ENCODE measurements around the gene ZMIZ1. TPM values are rescaled to one million over a fixed set of nuclear protein-coding genes. Genes with fewer than 3 reads are reported as not detected.

ZMIZ1 gene, protein sequence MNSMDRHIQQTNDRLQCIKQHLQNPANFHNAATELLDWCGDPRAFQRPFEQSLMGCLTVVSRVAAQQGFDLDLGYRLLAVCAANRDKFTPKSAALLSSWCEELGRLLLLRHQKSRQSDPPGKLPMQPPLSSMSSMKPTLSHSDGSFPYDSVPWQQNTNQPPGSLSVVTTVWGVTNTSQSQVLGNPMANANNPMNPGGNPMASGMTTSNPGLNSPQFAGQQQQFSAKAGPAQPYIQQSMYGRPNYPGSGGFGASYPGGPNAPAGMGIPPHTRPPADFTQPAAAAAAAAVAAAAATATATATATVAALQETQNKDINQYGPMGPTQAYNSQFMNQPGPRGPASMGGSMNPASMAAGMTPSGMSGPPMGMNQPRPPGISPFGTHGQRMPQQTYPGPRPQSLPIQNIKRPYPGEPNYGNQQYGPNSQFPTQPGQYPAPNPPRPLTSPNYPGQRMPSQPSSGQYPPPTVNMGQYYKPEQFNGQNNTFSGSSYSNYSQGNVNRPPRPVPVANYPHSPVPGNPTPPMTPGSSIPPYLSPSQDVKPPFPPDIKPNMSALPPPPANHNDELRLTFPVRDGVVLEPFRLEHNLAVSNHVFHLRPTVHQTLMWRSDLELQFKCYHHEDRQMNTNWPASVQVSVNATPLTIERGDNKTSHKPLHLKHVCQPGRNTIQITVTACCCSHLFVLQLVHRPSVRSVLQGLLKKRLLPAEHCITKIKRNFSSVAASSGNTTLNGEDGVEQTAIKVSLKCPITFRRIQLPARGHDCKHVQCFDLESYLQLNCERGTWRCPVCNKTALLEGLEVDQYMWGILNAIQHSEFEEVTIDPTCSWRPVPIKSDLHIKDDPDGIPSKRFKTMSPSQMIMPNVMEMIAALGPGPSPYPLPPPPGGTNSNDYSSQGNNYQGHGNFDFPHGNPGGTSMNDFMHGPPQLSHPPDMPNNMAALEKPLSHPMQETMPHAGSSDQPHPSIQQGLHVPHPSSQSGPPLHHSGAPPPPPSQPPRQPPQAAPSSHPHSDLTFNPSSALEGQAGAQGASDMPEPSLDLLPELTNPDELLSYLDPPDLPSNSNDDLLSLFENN
- 23.7 TPM for polyA plus RNA-seq (2013, experiment 1 of 2)
- polyA plus RNA-seq (2013, experiment 2 of 2) = 23.1 TPM

DNA sequence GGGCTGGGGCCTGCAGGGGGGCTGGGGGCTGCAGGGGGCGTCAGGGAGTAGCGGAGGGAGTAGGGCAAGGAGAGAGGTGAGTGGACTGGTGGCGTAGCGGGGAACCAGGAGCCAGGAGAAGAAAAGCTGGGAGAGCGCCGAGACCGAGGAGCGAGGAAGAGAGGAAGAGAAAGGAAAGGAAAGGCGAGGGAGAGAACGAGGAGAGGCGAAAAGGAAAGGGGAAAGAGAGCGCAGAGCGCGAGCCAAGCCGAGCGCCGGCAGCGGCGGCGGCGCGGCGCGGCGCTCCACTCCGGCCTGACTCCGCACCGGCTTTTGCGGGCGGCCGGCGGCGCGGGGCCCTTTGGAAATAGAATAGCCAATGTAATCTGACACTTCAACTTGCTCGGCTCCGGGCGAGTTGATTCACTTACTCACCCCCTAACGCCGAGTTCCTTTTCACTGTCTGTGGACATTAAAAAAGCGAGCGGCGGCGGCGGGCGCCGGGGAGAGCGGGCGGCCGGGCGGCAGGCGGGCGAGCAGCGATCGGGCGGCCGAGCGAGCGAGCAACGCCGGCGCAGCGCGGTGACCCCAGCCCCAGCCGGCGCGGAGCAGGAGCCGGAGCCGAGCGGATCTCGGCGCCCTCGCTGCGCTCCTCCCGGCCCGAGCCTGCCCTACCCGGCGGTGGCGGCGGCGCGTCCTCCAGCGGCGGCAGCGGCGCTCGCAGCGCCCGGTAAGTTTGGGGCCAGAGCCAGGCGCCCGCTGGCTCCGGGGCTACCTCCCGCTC lies at the start of gene ZMIZ1:
TSS of gene ZMIZ1 (plus strand) at position 405 of the 763 bp plus-strand sequence. CDS start 132,667 bp downstream, outside the sequence.
- peak within 1 kb of the TSS; percentile 81 for H2BK5ac ChIP-seq (ENCODE audit: low read length)
- DNase-seq = peak; percentile 95
- WGBS (ENCODE audit: extremely low coverage, insufficient coverage, low lambda C conversion rate) = no CpG with 5 or more reads among the region's 92 CpGs
- H3K4me2 ChIP-seq (ENCODE audit: low read length) = peak within 1 kb of the TSS; percentile 100
- H3K9ac ChIP-seq (ENCODE audit: low read length) = peak within 1 kb of the TSS; percentile 98
- H3K23ac ChIP-seq (ENCODE audit: low read length) = peak within 1 kb of the TSS; percentile 97
- H2BK120ac ChIP-seq (ENCODE audit: low read depth, low read length) = peak within 1 kb of the TSS; percentile 31
- H4K5ac ChIP-seq (ENCODE audit: low read length) = no peak within 1 kb of the TSS
- peaks cover 19% of the 10 kb centered on the region for H3K4me1 ChIP-seq (ENCODE audit: control insufficient read depth, low read depth, low read length)
- H3K79me1 ChIP-seq (ENCODE audit: low read length) = peaks cover 13% of the 10 kb centered on the region
- no peak within 1 kb of the TSS for H4K8ac ChIP-seq (ENCODE audit: low read depth, low read length)
- H2BK15ac ChIP-seq (replicated peaks; ENCODE audit: low read depth) = no peak within 1 kb of the TSS
- H3K27me3 ChIP-seq (ENCODE audit: insufficient read depth, low read length, poor library complexity) = no peaks in the 10 kb centered on the region
- H3K36me3 ChIP-seq (ENCODE audit: control insufficient read depth, insufficient read depth, low read length) = no peaks in the 10 kb centered on the region
- H3K27ac ChIP-seq (ENCODE audit: low read depth, low read length) = peak within 1 kb of the TSS; percentile 98
- H3K56ac ChIP-seq (ENCODE audit: low read length) = peak within 1 kb of the TSS; percentile 99
- peak within 1 kb of the TSS; percentile 65 for H3K4ac ChIP-seq (ENCODE audit: low read depth, low read length)
- peak within 1 kb of the TSS; percentile 43 for H2AK5ac ChIP-seq (ENCODE audit: low read length)
- H3K4me3 ChIP-seq (ENCODE audit: low read length) = peak within 1 kb of the TSS; percentile 94
- H3K18ac ChIP-seq (ENCODE audit: low read length) = peak within 1 kb of the TSS; percentile 95
- peaks cover 45% of the 10 kb centered on the region for H3K79me2 ChIP-seq (ENCODE audit: control insufficient read depth, insufficient read depth, low read length)

DNA sequence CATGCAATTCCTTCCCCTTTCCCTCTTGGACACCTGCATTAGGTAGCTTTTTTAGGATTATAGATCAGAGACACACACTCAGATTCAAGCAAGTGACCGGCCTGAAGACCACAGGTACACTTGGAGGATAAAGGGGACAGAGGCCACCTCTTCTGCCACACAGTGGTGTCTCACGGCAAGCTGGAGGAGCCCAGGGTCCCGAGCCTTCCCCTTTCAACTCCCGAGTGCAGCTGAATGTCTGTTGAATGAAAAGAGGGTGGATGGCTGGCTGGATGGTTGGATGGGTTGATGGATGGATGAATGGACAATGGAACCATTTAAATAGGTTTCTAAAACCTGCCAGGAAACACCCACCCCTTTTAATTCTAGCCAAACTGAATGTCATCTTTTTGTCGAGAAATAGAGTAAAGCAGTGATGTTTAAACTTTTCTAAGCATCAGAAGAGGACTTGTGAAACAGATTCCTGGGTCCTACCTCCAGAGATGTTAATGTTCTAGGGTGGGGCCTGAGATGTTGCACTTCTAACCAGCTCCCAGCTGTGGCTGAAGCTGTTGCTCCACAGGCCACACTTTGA lies 49.2 kb upstream of the ZMIZ1 start:
- Histone ChIP-seq H3K27me3 (ENCODE audit: insufficient read depth, low read length, poor library complexity) (no peaks in the 10 kb centered on the region), H3K18ac (ENCODE audit: low read length) (no peak overlapping the region), H3K4me1 (ENCODE audit: control insufficient read depth, low read depth, low read length) (peaks cover 2% of the 10 kb centered on the region), H3K79me2 (ENCODE audit: control insufficient read depth, insufficient read depth, low read length) (no peaks in the 10 kb centered on the region), H3K4me2 (ENCODE audit: low read length) (no peak overlapping the region), H3K4ac (ENCODE audit: low read depth, low read length) (no peak overlapping the region), H3K27ac (ENCODE audit: low read depth, low read length) (no peak overlapping the region), H4K5ac (ENCODE audit: low read length) (no peak overlapping the region), H3K56ac (ENCODE audit: low read length) (no peak overlapping the region), H2BK120ac (ENCODE audit: low read depth, low read length) (no peak overlapping the region), H3K36me3 (ENCODE audit: control insufficient read depth, insufficient read depth, low read length) (no peaks in the 10 kb centered on the region), H3K9ac (ENCODE audit: low read length) (no peak overlapping the region), H3K4me3 (ENCODE audit: low read length) (no peak overlapping the region), H3K79me1 (ENCODE audit: low read length) (no peaks in the 10 kb centered on the region), H2BK5ac (ENCODE audit: low read length) (no peak overlapping the region), H4K8ac (ENCODE audit: low read depth, low read length) (no peak overlapping the region), H2BK15ac (replicated peaks; ENCODE audit: low read depth) (no peak overlapping the region), H3K23ac (ENCODE audit: low read length) (no peak overlapping the region), H2AK5ac (ENCODE audit: low read length) (no peak overlapping the region)
- no CpG with 5 or more reads among the region's 5 CpGs for WGBS (ENCODE audit: extremely low coverage, insufficient coverage, low lambda C conversion rate)
- DNase-seq = no peak

DNA sequence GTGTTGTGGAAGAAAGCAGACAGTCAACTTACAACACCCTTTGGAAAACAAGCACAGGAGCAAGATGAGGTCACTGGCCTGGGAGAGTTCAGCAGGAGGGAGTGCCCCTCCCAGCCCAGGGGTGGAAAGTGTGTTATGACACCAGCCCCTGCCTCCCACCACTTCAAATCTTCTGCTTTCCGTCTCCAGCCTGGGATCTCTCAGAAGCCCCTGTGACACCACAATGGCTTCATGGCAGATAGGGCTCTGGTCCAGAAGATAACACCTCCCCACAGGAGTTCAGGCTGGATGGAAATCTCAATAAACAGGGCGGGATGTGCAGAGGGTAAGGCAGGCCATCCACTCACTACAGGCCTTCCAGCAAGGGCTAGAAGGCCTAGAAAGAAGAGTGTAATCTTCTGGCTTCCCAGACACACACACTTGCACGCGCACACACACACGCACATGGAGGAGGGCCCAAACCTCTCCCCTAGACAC lies 48.7 kb upstream of the ZMIZ1 start:
- H3K4ac ChIP-seq (ENCODE audit: low read depth, low read length) = no peak overlapping the region
- H3K23ac ChIP-seq (ENCODE audit: low read length) = no peak overlapping the region
- no peak overlapping the region for H3K9ac ChIP-seq (ENCODE audit: low read length)
- peaks cover 3% of the 10 kb centered on the region for H3K4me1 ChIP-seq (ENCODE audit: control insufficient read depth, low read depth, low read length)
- no peak overlapping the region for H2BK5ac ChIP-seq (ENCODE audit: low read length)
- H3K27ac ChIP-seq (ENCODE audit: low read depth, low read length) = no peak overlapping the region
- H3K4me2 ChIP-seq (ENCODE audit: low read length) = no peak overlapping the region
- no peak overlapping the region for H3K4me3 ChIP-seq (ENCODE audit: low read length)
- no peak overlapping the region for H2BK15ac ChIP-seq (replicated peaks; ENCODE audit: low read depth)
- no peaks in the 10 kb centered on the region for H3K79me2 ChIP-seq (ENCODE audit: control insufficient read depth, insufficient read depth, low read length)
- DNase-seq = peak; percentile 40
- H3K36me3 ChIP-seq (ENCODE audit: control insufficient read depth, insufficient read depth, low read length) = no peaks in the 10 kb centered on the region
- H2BK120ac ChIP-seq (ENCODE audit: low read depth, low read length) = no peak overlapping the region
- H4K5ac ChIP-seq (ENCODE audit: low read length) = no peak overlapping the region
- no peaks in the 10 kb centered on the region for H3K79me1 ChIP-seq (ENCODE audit: low read length)
- no peaks in the 10 kb centered on the region for H3K27me3 ChIP-seq (ENCODE audit: insufficient read depth, low read length, poor library complexity)
- WGBS (ENCODE audit: extremely low coverage, insufficient coverage, low lambda C conversion rate) = no CpG with 5 or more reads among the region's 5 CpGs
- no peak overlapping the region for H3K18ac ChIP-seq (ENCODE audit: low read length)
- H3K56ac ChIP-seq (ENCODE audit: low read length) = no peak overlapping the region
- no peak overlapping the region for H2AK5ac ChIP-seq (ENCODE audit: low read length)
- H4K8ac ChIP-seq (ENCODE audit: low read depth, low read length) = no peak overlapping the region

DNA sequence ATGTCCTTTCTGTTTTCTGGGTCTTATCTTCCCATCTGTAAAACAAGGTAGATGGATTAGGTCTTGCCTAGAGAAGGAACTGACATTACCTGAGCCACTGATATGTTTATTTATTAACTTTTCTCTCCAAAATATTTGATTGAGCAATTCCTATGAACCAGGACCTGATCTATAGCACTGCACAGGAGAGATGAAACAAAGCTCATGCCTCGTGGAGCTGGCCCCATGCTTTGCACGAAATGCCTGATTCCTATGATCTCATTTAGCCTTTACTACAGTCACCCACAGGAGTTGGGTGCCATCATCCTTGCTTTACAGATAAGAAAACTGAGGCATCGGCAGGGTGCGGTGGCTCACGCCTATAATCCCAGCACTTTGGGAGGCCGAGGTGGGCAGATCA lies 48.2 kb upstream of the ZMIZ1 start:
- Histone ChIP-seq H3K79me1 (ENCODE audit: low read length) (no peaks in the 10 kb centered on the region), H4K8ac (ENCODE audit: low read depth, low read length) (no peak overlapping the region), H2BK120ac (ENCODE audit: low read depth, low read length) (no peak overlapping the region), H3K4ac (ENCODE audit: low read depth, low read length) (no peak overlapping the region), H3K27ac (ENCODE audit: low read depth, low read length) (no peak overlapping the region), H2BK5ac (ENCODE audit: low read length) (no peak overlapping the region), H3K9ac (ENCODE audit: low read length) (no peak overlapping the region), H2AK5ac (ENCODE audit: low read length) (no peak overlapping the region), H3K27me3 (ENCODE audit: insufficient read depth, low read length, poor library complexity) (no peaks in the 10 kb centered on the region), H3K79me2 (ENCODE audit: control insufficient read depth, insufficient read depth, low read length) (no peaks in the 10 kb centered on the region), H3K56ac (ENCODE audit: low read length) (no peak overlapping the region), H3K4me3 (ENCODE audit: low read length) (no peak overlapping the region), H3K4me2 (ENCODE audit: low read length) (no peak overlapping the region), H3K4me1 (ENCODE audit: control insufficient read depth, low read depth, low read length) (peaks cover 3% of the 10 kb centered on the region), H4K5ac (ENCODE audit: low read length) (no peak overlapping the region), H3K23ac (ENCODE audit: low read length) (no peak overlapping the region), H3K36me3 (ENCODE audit: control insufficient read depth, insufficient read depth, low read length) (no peaks in the 10 kb centered on the region), H2BK15ac (replicated peaks; ENCODE audit: low read depth) (no peak overlapping the region), H3K18ac (ENCODE audit: low read length) (no peak overlapping the region)
- no peak for DNase-seq
- WGBS (ENCODE audit: extremely low coverage, insufficient coverage, low lambda C conversion rate) = no CpG with 5 or more reads among the region's 6 CpGs

DNA sequence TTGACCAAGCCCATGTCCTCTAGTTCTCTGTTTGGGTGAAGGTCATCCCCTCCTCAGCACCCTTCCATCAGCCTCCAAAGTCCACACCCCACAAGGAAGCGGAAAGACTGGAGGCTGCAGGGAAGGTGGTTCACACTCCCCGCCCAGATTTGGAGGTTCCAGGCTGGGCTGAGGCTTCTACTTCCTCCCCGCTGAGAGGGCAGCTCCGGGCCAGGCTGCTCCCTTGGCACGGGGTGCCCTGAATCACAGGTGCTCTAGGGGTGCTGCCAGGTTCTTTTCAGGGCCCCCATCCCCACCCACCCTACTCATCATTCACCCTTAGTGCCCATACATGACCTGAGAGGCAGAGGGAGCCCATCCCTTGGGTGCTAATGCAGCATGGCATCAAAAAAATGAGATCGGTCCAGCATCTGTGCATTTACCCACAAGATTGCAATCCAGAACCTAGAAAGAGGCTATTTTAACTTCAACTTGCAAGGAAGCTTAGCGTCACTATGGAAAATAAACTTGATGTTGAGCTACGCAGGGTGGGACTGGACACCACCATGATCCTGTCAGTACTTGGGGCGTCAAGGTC lies 47.3 kb upstream of the ZMIZ1 start:
- Histone ChIP-seq H3K56ac (ENCODE audit: low read length) (no peak overlapping the region), H3K79me1 (ENCODE audit: low read length) (no peaks in the 10 kb centered on the region), H3K4me3 (ENCODE audit: low read length) (no peak overlapping the region), H3K23ac (ENCODE audit: low read length) (no peak overlapping the region), H3K27ac (ENCODE audit: low read depth, low read length) (no peak overlapping the region), H3K79me2 (ENCODE audit: control insufficient read depth, insufficient read depth, low read length) (no peaks in the 10 kb centered on the region), H3K36me3 (ENCODE audit: control insufficient read depth, insufficient read depth, low read length) (no peaks in the 10 kb centered on the region), H3K4me1 (ENCODE audit: control insufficient read depth, low read depth, low read length) (peaks cover 3% of the 10 kb centered on the region), H3K4ac (ENCODE audit: low read depth, low read length) (no peak overlapping the region), H4K8ac (ENCODE audit: low read depth, low read length) (no peak overlapping the region), H2BK120ac (ENCODE audit: low read depth, low read length) (no peak overlapping the region), H4K5ac (ENCODE audit: low read length) (no peak overlapping the region), H2BK5ac (ENCODE audit: low read length) (no peak overlapping the region), H3K18ac (ENCODE audit: low read length) (no peak overlapping the region), H3K27me3 (ENCODE audit: insufficient read depth, low read length, poor library complexity) (no peaks in the 10 kb centered on the region), H2BK15ac (replicated peaks; ENCODE audit: low read depth) (no peak overlapping the region), H3K4me2 (ENCODE audit: low read length) (no peak overlapping the region), H2AK5ac (ENCODE audit: low read length) (no peak overlapping the region), H3K9ac (ENCODE audit: low read length) (no peak overlapping the region)
- DNase-seq = no peak
- WGBS (ENCODE audit: extremely low coverage, insufficient coverage, low lambda C conversion rate) = no CpG with 5 or more reads among the region's 9 CpGs

All from mesendoderm (in vitro differentiated cells).